ENCODE data around the gene KIAA0319L. TPM values are rescaled to one million over a fixed set of nuclear protein-coding genes. Genes with fewer than 3 reads are reported as not detected.

Gene KIAA0319L
- total and polyA plus RNA-seq, 12 donors = 26.5 to 278 (median 76.8) TPM

GRCh38 chr1:35533586-35533985 is 23.6 kb downstream of the KIAA0319L start:
- Histone ChIP-seq H3K27me3 (no peaks in the 10 kb centered on the region), H3K9me3 (replicated peaks in 1 of 3) (no peaks in the 10 kb centered on the region), H3K4me1 (replicated peaks in 1 of 2) (peaks cover 13 to 42% of the 10 kb centered on the region in 2 donors), H3K27ac (no peak overlapping the region), H3K4me3 (no peak overlapping the region), H3K36me3 (replicated peaks in 1 of 2) (no peaks in the 10 kb centered on the region)
- intact Hi-C loops (cut with DNase I) = no loop called here
- no peak for DNase-seq
- 19 to 36% (median 25%) methylated on average over 1 of the region's 1 CpG for WGBS, 4 donors
- TF ChIP-seq POLR2A (IDR thresholded peaks at IDR 0.05) = no peak
- no peak for TF ChIP-seq CTCF (IDR thresholded peaks at IDR 0.05)

- H3K27me3 ChIP-seq = no peaks in the 10 kb centered on the region
- intact Hi-C loops (cut with DNase I) = no loop called here
- no peaks in the 10 kb centered on the region for H3K36me3 ChIP-seq (replicated peaks in 1 of 2)
- H3K4me3 ChIP-seq = no peak overlapping the region
- H3K9me3 ChIP-seq (replicated peaks in 1 of 3) = no peaks in the 10 kb centered on the region
- WGBS, 4 donors = 69 to 76% (median 75%) methylated on average over 1 of the region's 1 CpG
- DNase-seq = no peak
- H3K4me1 ChIP-seq (replicated peaks in 1 of 2) = peaks cover 9 to 36% of the 10 kb centered on the region in 2 donors
- peak overlapping the region in 1 of 5 donors; percentile 7 for H3K27ac ChIP-seq
- TF ChIP-seq POLR2A (IDR thresholded peaks at IDR 0.05) = no peak
- no peak for TF ChIP-seq CTCF (IDR thresholded peaks at IDR 0.05)
Measured at GRCh38 chr1:35532497-35533223, 24.5 kb downstream of the KIAA0319L start.

- DNase-seq = no peak
- Histone ChIP-seq H3K27ac (no peak overlapping the region), H3K27me3 (no peaks in the 10 kb centered on the region), H3K36me3 (replicated peaks in 1 of 2) (no peaks in the 10 kb centered on the region), H3K9me3 (replicated peaks in 1 of 3) (no peaks in the 10 kb centered on the region), H3K4me3 (no peak overlapping the region), H3K4me1 (replicated peaks in 1 of 2) (peaks cover 0 to 23% of the 10 kb centered on the region in 2 donors)
- intact Hi-C loops (cut with DNase I) = no loop called here
- TF ChIP-seq CTCF (IDR thresholded peaks at IDR 0.05) = no peak
- no peak for TF ChIP-seq POLR2A (IDR thresholded peaks at IDR 0.05)
- 82 to 88% (median 86%) methylated on average over 5 to 6 of the region's 6 CpGs for WGBS, 4 donors
Measured at GRCh38 chr1:35531368-35531767, 25.8 kb downstream of the KIAA0319L start.

GRCh38 chr1:35530946-35531345 is 26.3 kb downstream of the KIAA0319L start:
- H3K27ac ChIP-seq = no peak overlapping the region
- peaks cover 0 to 21% of the 10 kb centered on the region in 2 donors for H3K4me1 ChIP-seq (replicated peaks in 1 of 2)
- H3K4me3 ChIP-seq = no peak overlapping the region
- DNase-seq = no peak
- TF ChIP-seq POLR2A (IDR thresholded peaks at IDR 0.05) (no peak), CTCF (IDR thresholded peaks at IDR 0.05) (no peak)
- H3K9me3 ChIP-seq (replicated peaks in 1 of 3) = no peaks in the 10 kb centered on the region
- H3K27me3 ChIP-seq = no peaks in the 10 kb centered on the region
- WGBS, 4 donors = 100% methylated on average over 1 to 2 of the region's 2 CpGs
- no peaks in the 10 kb centered on the region for H3K36me3 ChIP-seq (replicated peaks in 1 of 2)
- intact Hi-C loops (cut with DNase I) = no loop called here
